ENCODE measurements around the gene MEGF11. TPM values are rescaled to one million over a fixed set of nuclear protein-coding genes. Genes with fewer than 3 reads are reported as not detected.
A peak's percentile ranks its signal among the peaks of the same experiment; 100 is the strongest.

MEGF11 gene
- total and polyA plus RNA-seq, 4 donors, result 0.16 to 1.5 (median 0.50) TPM

DNA sequence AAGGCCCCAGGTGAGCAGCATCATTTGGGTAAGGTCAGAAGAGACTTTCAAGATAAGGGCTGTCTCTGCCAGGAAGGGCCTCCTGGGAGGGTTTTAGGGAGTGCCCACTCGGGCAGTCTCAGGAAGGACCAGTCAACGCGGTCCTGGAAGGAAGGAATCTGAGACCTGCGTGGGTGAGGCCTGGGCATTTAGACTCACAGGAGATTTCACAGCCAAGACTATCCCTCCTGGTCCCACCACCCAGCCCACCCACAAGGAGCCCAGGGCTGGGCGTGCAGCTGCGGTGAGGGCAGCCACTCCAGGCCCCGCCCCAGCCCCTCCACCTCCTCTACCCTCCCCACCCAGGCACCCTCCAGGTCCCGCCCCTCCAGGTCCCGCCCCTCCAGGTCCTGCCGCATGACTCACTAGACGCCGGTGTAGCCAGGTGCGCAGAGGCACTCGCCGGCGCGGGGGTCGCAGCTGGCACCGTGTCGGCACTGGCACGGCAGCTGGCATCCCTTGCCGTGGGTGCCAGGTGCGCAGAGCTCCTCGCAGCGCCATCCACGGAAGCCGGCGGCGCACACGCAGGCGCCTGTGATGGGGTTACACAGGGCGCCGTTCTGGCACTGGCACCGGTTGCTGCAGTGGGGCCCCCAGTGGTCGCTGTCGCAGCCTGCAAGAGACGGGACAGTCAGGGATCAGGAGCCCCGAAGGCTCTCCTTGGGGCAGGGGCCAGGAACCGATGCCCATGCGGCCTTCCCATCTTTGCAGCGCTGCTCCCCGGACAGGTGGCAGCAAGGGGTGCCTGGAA lies 271.5 kb downstream of the MEGF11 start:
- peak; percentile 77 for ATAC-seq (ENCODE audit: insufficient read depth, low FRiP score)
- WGBS, 2 donors, result 2 to 5% methylated on average over 34 to 42 of the region's 42 CpGs
- Histone ChIP-seq H3K4me1 (ENCODE audit: control insufficient read depth in 5 of 5, insufficient read depth in 5 of 5, low read length in 5 of 5) (peaks cover 0 to 8% (median 3%) of the 10 kb centered on the region in 5 donors), H3K36me3 (ENCODE audit: control insufficient read depth in 4 of 4, insufficient read depth in 4 of 4, low read length in 4 of 4) (no peaks in the 10 kb centered on the region), H3K27me3 (ENCODE audit: control insufficient read depth in 3 of 3, insufficient read depth in 3 of 3, low read length in 2 of 3) (peaks cover 0 to 31% (median 21%) of the 10 kb centered on the region in 3 donors), H3K9ac (ENCODE audit: insufficient read depth in 1 of 2, low read length in 2 of 2) (no peak overlapping the region), H3K4me3 (no peak overlapping the region), H3K27ac (ENCODE audit: low read depth in 1 of 2, low read length in 1 of 2) (no peak overlapping the region), H3K9me3 (ENCODE audit: control insufficient read depth in 4 of 4, insufficient read depth in 3 of 4, low read length in 3 of 4) (peaks cover 0 to 5% (median 0%) of the 10 kb centered on the region in 4 donors)
- TF ChIP-seq, protein P1, sequence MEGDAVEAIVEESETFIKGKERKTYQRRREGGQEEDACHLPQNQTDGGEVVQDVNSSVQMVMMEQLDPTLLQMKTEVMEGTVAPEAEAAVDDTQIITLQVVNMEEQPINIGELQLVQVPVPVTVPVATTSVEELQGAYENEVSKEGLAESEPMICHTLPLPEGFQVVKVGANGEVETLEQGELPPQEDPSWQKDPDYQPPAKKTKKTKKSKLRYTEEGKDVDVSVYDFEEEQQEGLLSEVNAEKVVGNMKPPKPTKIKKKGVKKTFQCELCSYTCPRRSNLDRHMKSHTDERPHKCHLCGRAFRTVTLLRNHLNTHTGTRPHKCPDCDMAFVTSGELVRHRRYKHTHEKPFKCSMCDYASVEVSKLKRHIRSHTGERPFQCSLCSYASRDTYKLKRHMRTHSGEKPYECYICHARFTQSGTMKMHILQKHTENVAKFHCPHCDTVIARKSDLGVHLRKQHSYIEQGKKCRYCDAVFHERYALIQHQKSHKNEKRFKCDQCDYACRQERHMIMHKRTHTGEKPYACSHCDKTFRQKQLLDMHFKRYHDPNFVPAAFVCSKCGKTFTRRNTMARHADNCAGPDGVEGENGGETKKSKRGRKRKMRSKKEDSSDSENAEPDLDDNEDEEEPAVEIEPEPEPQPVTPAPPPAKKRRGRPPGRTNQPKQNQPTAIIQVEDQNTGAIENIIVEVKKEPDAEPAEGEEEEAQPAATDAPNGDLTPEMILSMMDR (IDR thresholded peaks at IDR 0.05; ENCODE audit: control extremely low read depth, extremely low read depth), result no peak
- DNase-seq, result peak; percentile 22 to 53 (median 45)

- H3K36me3 ChIP-seq (ENCODE audit: control insufficient read depth in 4 of 4, insufficient read depth in 4 of 4, low read length in 4 of 4), result no peaks in the 10 kb centered on the region
- WGBS, 2 donors, result 55 to 69% methylated on average over 5 of the region's 5 CpGs
- no peak overlapping the region for H3K4me3 ChIP-seq
- H3K4me1 ChIP-seq (ENCODE audit: control insufficient read depth in 5 of 5, insufficient read depth in 5 of 5, low read length in 5 of 5), result peaks cover 0 to 8% (median 3%) of the 10 kb centered on the region in 5 donors
- H3K9ac ChIP-seq (ENCODE audit: insufficient read depth in 1 of 2, low read length in 2 of 2), result no peak overlapping the region
- ATAC-seq (ENCODE audit: insufficient read depth, low FRiP score), result peak; percentile 80
- DNase-seq, result peak; percentile 68 to 78 (median 71)
- peaks cover 0 to 31% (median 21%) of the 10 kb centered on the region in 3 donors for H3K27me3 ChIP-seq (ENCODE audit: control insufficient read depth in 3 of 3, insufficient read depth in 3 of 3, low read length in 2 of 3)
- peaks cover 0 to 5% (median 0%) of the 10 kb centered on the region in 4 donors for H3K9me3 ChIP-seq (ENCODE audit: control insufficient read depth in 4 of 4, insufficient read depth in 3 of 4, low read length in 3 of 4)
- H3K27ac ChIP-seq (ENCODE audit: low read depth in 1 of 2, low read length in 1 of 2), result no peak overlapping the region
- TF ChIP-seq, protein P1 (IDR thresholded peaks at IDR 0.05; ENCODE audit: control extremely low read depth, extremely low read depth), result peak; percentile 27
These were observed 272.6 kb downstream of the MEGF11 start for GRCh38 chr15:65980824-65981456.

DNA sequence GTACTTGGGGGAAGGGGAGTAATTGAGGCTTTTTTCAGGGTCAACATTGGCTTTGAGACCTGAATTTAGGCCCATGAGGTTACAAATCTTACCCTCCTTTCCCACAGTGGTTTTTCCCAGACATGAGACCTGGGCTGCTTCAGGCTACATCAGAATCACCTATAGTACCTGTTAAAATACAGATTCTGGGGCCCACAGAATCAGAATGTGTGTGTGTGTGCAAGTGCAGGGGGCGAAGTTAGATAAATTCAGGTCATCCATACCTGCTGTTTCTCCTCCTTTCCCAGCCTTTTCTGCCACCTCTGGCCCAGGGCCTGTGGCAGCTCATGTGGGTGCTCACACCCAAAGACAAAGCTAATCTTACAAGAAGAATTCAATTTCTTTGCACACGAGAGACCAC lies 273.7 kb downstream of the MEGF11 start:
- no peak for DNase-seq
- no peaks in the 10 kb centered on the region for H3K36me3 ChIP-seq (ENCODE audit: control insufficient read depth in 4 of 4, insufficient read depth in 4 of 4, low read length in 4 of 4)
- H3K9me3 ChIP-seq (ENCODE audit: control insufficient read depth in 4 of 4, insufficient read depth in 3 of 4, low read length in 3 of 4), result peaks cover 0 to 5% (median 0%) of the 10 kb centered on the region in 4 donors
- 37 to 42% methylated on average over 2 of the region's 2 CpGs for WGBS, 2 donors
- H3K27me3 ChIP-seq (ENCODE audit: control insufficient read depth in 3 of 3, insufficient read depth in 3 of 3, low read length in 2 of 3), result peaks cover 0 to 25% (median 21%) of the 10 kb centered on the region in 3 donors
- H3K27ac ChIP-seq (ENCODE audit: low read depth in 1 of 2, low read length in 1 of 2), result no peak overlapping the region
- H3K9ac ChIP-seq (ENCODE audit: insufficient read depth in 1 of 2, low read length in 2 of 2), result no peak overlapping the region
- no peak overlapping the region for H3K4me3 ChIP-seq
- no peak for ATAC-seq (ENCODE audit: insufficient read depth, low FRiP score)
- TF ChIP-seq, protein P1 (IDR thresholded peaks at IDR 0.05; ENCODE audit: control extremely low read depth, extremely low read depth), result no peak
- peaks cover 0 to 8% (median 3%) of the 10 kb centered on the region in 5 donors for H3K4me1 ChIP-seq (ENCODE audit: control insufficient read depth in 5 of 5, insufficient read depth in 5 of 5, low read length in 5 of 5)
